Trophoblast cell (in vitro differentiated cells and primary cell): ENCODE data around the gene SYNGR3.

ENCODE experiments used
- DNase-seq, 2 donors: peaks; one replicate each; pipeline ENCODE4 v3.0.0-alpha.2; 2016
- H2AFZ ChIP-seq: 2 replicates; pipeline ENCODE4 v1.6.1; 2013; ENCODE audit warnings: low read length, moderate library complexity, mild to moderate bottlenecking; ENCODE audit not compliant: insufficient read depth, poor library complexity
- H2AK5ac ChIP-seq: 2 replicates; pipeline ENCODE4 v1.6.1; 2013; ENCODE audit warnings: mild to moderate bottlenecking, low read length
- H2BK120ac ChIP-seq: 2 replicates; pipeline ENCODE4 v1.6.1; 2013; ENCODE audit warnings: low read length, mild to moderate bottlenecking, moderate library complexity; ENCODE audit not compliant: insufficient read depth, poor library complexity
- H2BK12ac ChIP-seq: 2 replicates; pipeline ENCODE4 v1.6.1; 2013; ENCODE audit warnings: mild to moderate bottlenecking, low read length, moderate library complexity
- H2BK5ac ChIP-seq: 2 replicates; pipeline ENCODE4 v1.6.1; 2013; ENCODE audit warnings: low read length, low read depth, moderate library complexity, mild to moderate bottlenecking; ENCODE audit not compliant: poor library complexity
- H3K14ac ChIP-seq: 2 replicates; pipeline ENCODE4 v1.6.1; 2013; ENCODE audit warnings: mild to moderate bottlenecking, low read length
- H3K18ac ChIP-seq: 2 replicates; pipeline ENCODE4 v1.6.1; 2013; ENCODE audit warnings: mild to moderate bottlenecking, low read length
- H3K23ac ChIP-seq: 2 replicates; pipeline ENCODE4 v1.6.1; 2013; ENCODE audit warnings: low read length
- H3K27ac ChIP-seq: 2 replicates; pipeline ENCODE4 v1.5.1; 2013; ENCODE audit warnings: low read depth, mild to moderate bottlenecking, inconsistent platforms, low read length, moderate library complexity
- H3K27me3 ChIP-seq: 2 replicates; pipeline ENCODE4 v1.6.1; 2013; ENCODE audit warnings: inconsistent platforms, mild to moderate bottlenecking, low read length, moderate library complexity; ENCODE audit not compliant: insufficient read depth
- H3K36me3 ChIP-seq, 2 experiments: 1 replicate in 1 of 2; 2 replicates in 1 of 2; pipeline ENCODE4 v1.6.1; 2013; ENCODE audit warnings: low read length in 2 of 2, mild to moderate bottlenecking in 2 of 2, moderate library complexity in 1 of 2; ENCODE audit not compliant: insufficient read depth in 2 of 2, control insufficient read depth in 1 of 2
- H3K4ac ChIP-seq: 2 replicates; pipeline ENCODE4 v1.6.1; 2013; ENCODE audit warnings: low read depth, mild to moderate bottlenecking, low read length, moderate library complexity
- H3K4me1 ChIP-seq, 2 experiments: 1 replicate in 1 of 2; 2 replicates in 1 of 2; pipeline ENCODE4 v1.6.1; 2013; ENCODE audit warnings: low read length in 2 of 2, mild to moderate bottlenecking in 2 of 2, moderate library complexity in 1 of 2; ENCODE audit not compliant: insufficient read depth in 2 of 2, control insufficient read depth in 1 of 2
- H3K4me2 ChIP-seq: 2 replicates; pipeline ENCODE4 v1.6.1; 2013; ENCODE audit warnings: inconsistent platforms, mild to moderate bottlenecking, low read length, moderate library complexity
- H3K4me3 ChIP-seq: 2 replicates; pipeline ENCODE4 v1.5.1; 2013; ENCODE audit warnings: mild to moderate bottlenecking, low read depth, low read length, inconsistent platforms
- H3K79me1 ChIP-seq: one replicate; pipeline ENCODE4 v1.6.1; 2013; ENCODE audit warnings: low read length
- H3K79me2 ChIP-seq: 2 replicates; pipeline ENCODE4 v1.6.1; 2013; ENCODE audit warnings: low read length, mild to moderate bottlenecking; ENCODE audit not compliant: control insufficient read depth, insufficient read depth, poor library complexity
- H3K9ac ChIP-seq: 2 replicates; pipeline ENCODE4 v1.6.1; 2013; ENCODE audit warnings: mild to moderate bottlenecking, low read length
- H3K9me3 ChIP-seq: 2 replicates; pipeline ENCODE4 v1.6.1; 2013; ENCODE audit warnings: low read depth, mild to moderate bottlenecking, control low read depth, inconsistent platforms, low read length; ENCODE audit not compliant: insufficient read depth
- H4K12ac ChIP-seq: 2 replicates; pipeline ENCODE4 v1.6.1; 2013; ENCODE audit warnings: low read depth, mild to moderate bottlenecking, low read length, moderate library complexity
- H4K8ac ChIP-seq: 2 replicates; pipeline ENCODE4 v1.6.1; 2013; ENCODE audit warnings: low read depth, mild to moderate bottlenecking, low read length, moderate library complexity
- H4K91ac ChIP-seq: one replicate; pipeline ENCODE4 v1.6.1; 2013; ENCODE audit warnings: low read depth, mild to moderate bottlenecking, low read length, moderate library complexity
- WGBS: extraction: QIAGEN DNeasy Blood & Tissue Kit; methylation state at CpG from one replicate; pipeline ENCODE4 v1.1.7; 2013; ENCODE audit warnings: missing lambda C conversion rate; ENCODE audit not compliant: insufficient read length, insufficient coverage; ENCODE audit errors: extremely low coverage; 5-methylcytosine and 5-hydroxymethylcytosine counted together

Gene SYNGR3

GRCh38 chr16:1990351-1991134, 773 bp downstream of the SYNGR3 start:
- Histone ChIP-seq H2AK5ac (peak overlapping the region; percentile 13), H4K12ac (peak overlapping the region; percentile 23), H2AFZ (peak overlapping the region; percentile 3), H3K9ac (no peak overlapping the region), H3K79me1 (peaks cover 5% of the 10 kb centered on the region), H3K36me3 (peaks cover 16 to 17% of the 10 kb centered on the region in 2 experiments), H2BK5ac (no peak overlapping the region), H4K8ac (peak overlapping the region; percentile 44), H3K79me2 (no peaks in the 10 kb centered on the region), H3K27me3 (peaks cover 33% of the 10 kb centered on the region), H3K4me1 (peaks cover 9 to 19% of the 10 kb centered on the region in 2 experiments), H3K9me3 (peaks cover 19% of the 10 kb centered on the region), H3K4me3 (peak overlapping the region; percentile 23), H3K23ac (no peak overlapping the region), H3K4me2 (peak overlapping the region; percentile 63), H3K4ac (no peak overlapping the region), H3K18ac (peak overlapping the region; percentile 9), H4K91ac (peak overlapping the region; percentile 15), H2BK12ac (peak overlapping the region; percentile 5), H3K27ac (no peak overlapping the region), H3K14ac (peak overlapping the region; percentile 16), H2BK120ac (peak overlapping the region; percentile 25)
- DNase-seq = peak; percentile 38 to 54
- WGBS = no CpG with 5 or more reads among the region's 50 CpGs

- Histone ChIP-seq H3K27ac (no peak overlapping the region), H4K12ac (no peak overlapping the region), H3K4me3 (no peak overlapping the region), H3K36me3 (peaks cover 10 to 11% of the 10 kb centered on the region in 2 experiments), H3K23ac (no peak overlapping the region), H3K9me3 (peaks cover 19% of the 10 kb centered on the region), H4K91ac (no peak overlapping the region), H3K79me2 (no peaks in the 10 kb centered on the region), H3K9ac (no peak overlapping the region), H2BK12ac (no peak overlapping the region), H3K14ac (no peak overlapping the region), H3K79me1 (peaks cover 5% of the 10 kb centered on the region), H3K4ac (no peak overlapping the region), H4K8ac (no peak overlapping the region), H2AK5ac (no peak overlapping the region), H3K4me1 (peaks cover 9 to 18% of the 10 kb centered on the region in 2 experiments), H3K27me3 (peaks cover 33% of the 10 kb centered on the region), H3K18ac (no peak overlapping the region), H2AFZ (no peak overlapping the region), H2BK120ac (no peak overlapping the region), H2BK5ac (no peak overlapping the region), H3K4me2 (peak overlapping the region; percentile 17)
- WGBS = no CpG with 5 or more reads among the region's 18 CpGs
- DNase-seq = no peak
These were observed 1.4 kb downstream of the SYNGR3 start for GRCh38 chr16:1991135-1991551.

GRCh38 chr16:1991588-1991947, 1.8 kb downstream of the SYNGR3 start:
- Histone ChIP-seq H2BK120ac (no peak overlapping the region), H4K91ac (peak overlapping the region; percentile 56), H4K12ac (no peak overlapping the region), H3K18ac (peak overlapping the region; percentile 78), H3K4me2 (peak overlapping the region; percentile 40), H3K4ac (no peak overlapping the region), H3K9me3 (peaks cover 19% of the 10 kb centered on the region), H3K79me1 (peaks cover 5% of the 10 kb centered on the region), H3K27me3 (peaks cover 33% of the 10 kb centered on the region), H2BK12ac (peak overlapping the region; percentile 25), H4K8ac (peak overlapping the region; percentile 87), H3K4me3 (peak overlapping the region; percentile 42), H3K23ac (no peak overlapping the region), H2AFZ (peak overlapping the region; percentile 89), H2AK5ac (no peak overlapping the region), H3K36me3 (peaks cover 6 to 7% of the 10 kb centered on the region in 2 experiments), H3K4me1 (peaks cover 9 to 18% of the 10 kb centered on the region in 2 experiments), H3K79me2 (no peaks in the 10 kb centered on the region), H3K14ac (peak overlapping the region; percentile 53), H2BK5ac (no peak overlapping the region), H3K9ac (no peak overlapping the region), H3K27ac (no peak overlapping the region)
- no CpG with 5 or more reads among the region's 22 CpGs for WGBS
- DNase-seq = no peak

- DNase-seq = peak; percentile 86 to 92
- WGBS = no CpG with 5 or more reads among the region's 96 CpGs
- peak overlapping the region; percentile 56 for H4K91ac ChIP-seq
These were observed 2.4 kb downstream of the SYNGR3 start for GRCh38 chr16:1991948-1992703.

More at GRCh38 chr16:1991948-1992703, 2.4 kb downstream of the SYNGR3 start:
- peak overlapping the region; percentile 78 for H3K18ac ChIP-seq
- H2BK120ac ChIP-seq = no peak overlapping the region
- no peak overlapping the region for H2AK5ac ChIP-seq
- no peak overlapping the region for H3K9ac ChIP-seq
- H3K36me3 ChIP-seq = peaks cover 5 to 6% of the 10 kb centered on the region in 2 experiments
- H3K4me2 ChIP-seq = peak overlapping the region; percentile 42
- H3K14ac ChIP-seq = peak overlapping the region; percentile 53
- H3K4me3 ChIP-seq = peak overlapping the region; percentile 42
- peaks cover 5% of the 10 kb centered on the region for H3K79me1 ChIP-seq
- peak overlapping the region; percentile 89 for H2AFZ ChIP-seq
- peak overlapping the region; percentile 25 for H2BK12ac ChIP-seq
- no peak overlapping the region for H3K4ac ChIP-seq
- peaks cover 33% of the 10 kb centered on the region for H3K27me3 ChIP-seq
- no peak overlapping the region for H2BK5ac ChIP-seq
- peaks cover 9 to 18% of the 10 kb centered on the region in 2 experiments for H3K4me1 ChIP-seq
- no peak overlapping the region for H3K27ac ChIP-seq
- peaks cover 19% of the 10 kb centered on the region for H3K9me3 ChIP-seq
- H4K8ac ChIP-seq = peak overlapping the region; percentile 87
- no peak overlapping the region for H3K23ac ChIP-seq
- peak overlapping the region; percentile 34 for H4K12ac ChIP-seq
- H3K79me2 ChIP-seq = no peaks in the 10 kb centered on the region
